ENCODE measurements around the gene CDC37L1.

Gene CDC37L1

DNA sequence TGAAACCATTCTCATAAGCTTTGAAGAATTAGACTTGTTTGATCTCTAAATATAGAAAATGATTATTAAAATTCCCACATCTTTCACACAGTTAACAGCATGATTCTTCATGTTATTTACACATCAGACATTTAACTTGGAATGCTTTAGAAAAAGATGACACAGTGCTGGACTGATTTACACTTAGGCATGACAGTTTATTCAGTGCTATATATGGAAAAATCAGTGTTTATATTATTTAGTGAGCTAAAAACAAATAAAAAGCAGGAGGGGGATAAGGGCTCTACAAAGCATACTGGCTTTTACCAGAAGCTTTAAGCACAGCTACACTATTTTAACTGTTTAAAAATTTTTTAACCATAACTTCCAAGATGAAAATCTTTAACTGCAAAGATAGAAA lies 30.0 kb downstream of the CDC37L1 start:
- no peak overlapping the region for H3K4me3 ChIP-seq (ENCODE audit: extremely low read depth, insufficient read depth, low read length, poor library complexity, severe bottlenecking)
- H3K9me3 ChIP-seq (ENCODE audit: control insufficient read depth, low read length) = no peaks in the 10 kb centered on the region
- no peaks in the 10 kb centered on the region for H3K4me1 ChIP-seq (ENCODE audit: control insufficient read depth, insufficient read depth, low read length, poor library complexity, severe bottlenecking)
- H3K27ac ChIP-seq (ENCODE audit: low read depth, low read length, severe bottlenecking) = no peak overlapping the region
- peaks cover 31% of the 10 kb centered on the region for H3K36me3 ChIP-seq (ENCODE audit: control insufficient read depth, insufficient read depth, low read length)

DNA sequence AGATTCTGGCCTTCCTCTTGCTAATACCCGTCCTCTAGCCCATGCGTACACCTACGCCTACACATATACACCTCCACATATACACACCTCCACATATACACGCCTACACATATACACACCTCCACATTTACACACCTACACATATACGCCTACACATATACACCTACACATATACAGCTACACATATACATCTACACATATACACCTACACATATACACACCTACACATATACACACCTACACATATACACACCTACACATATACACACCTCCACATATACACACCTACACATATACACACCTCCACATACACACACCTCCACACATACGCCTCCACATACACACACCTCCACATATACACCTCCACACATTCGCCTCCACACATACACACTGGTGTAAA lies 34.5 kb downstream of the CDC37L1 start:
- WGBS, 2 experiments (ENCODE audit: insufficient coverage in 2 of 2) = 78 to 85% methylated on average over 2 to 7 of the region's 7 CpGs
- Histone ChIP-seq H3K9me3 (ENCODE audit: control insufficient read depth, low read length) (no peaks in the 10 kb centered on the region), H3K4me1 (ENCODE audit: control insufficient read depth, insufficient read depth, low read length, poor library complexity, severe bottlenecking) (no peaks in the 10 kb centered on the region), H3K4me3 (ENCODE audit: extremely low read depth, insufficient read depth, low read length, poor library complexity, severe bottlenecking) (no peak overlapping the region), H3K36me3 (ENCODE audit: control insufficient read depth, insufficient read depth, low read length) (peaks cover 60% of the 10 kb centered on the region), H3K27ac (ENCODE audit: low read depth, low read length, severe bottlenecking) (no peak overlapping the region)

DNA sequence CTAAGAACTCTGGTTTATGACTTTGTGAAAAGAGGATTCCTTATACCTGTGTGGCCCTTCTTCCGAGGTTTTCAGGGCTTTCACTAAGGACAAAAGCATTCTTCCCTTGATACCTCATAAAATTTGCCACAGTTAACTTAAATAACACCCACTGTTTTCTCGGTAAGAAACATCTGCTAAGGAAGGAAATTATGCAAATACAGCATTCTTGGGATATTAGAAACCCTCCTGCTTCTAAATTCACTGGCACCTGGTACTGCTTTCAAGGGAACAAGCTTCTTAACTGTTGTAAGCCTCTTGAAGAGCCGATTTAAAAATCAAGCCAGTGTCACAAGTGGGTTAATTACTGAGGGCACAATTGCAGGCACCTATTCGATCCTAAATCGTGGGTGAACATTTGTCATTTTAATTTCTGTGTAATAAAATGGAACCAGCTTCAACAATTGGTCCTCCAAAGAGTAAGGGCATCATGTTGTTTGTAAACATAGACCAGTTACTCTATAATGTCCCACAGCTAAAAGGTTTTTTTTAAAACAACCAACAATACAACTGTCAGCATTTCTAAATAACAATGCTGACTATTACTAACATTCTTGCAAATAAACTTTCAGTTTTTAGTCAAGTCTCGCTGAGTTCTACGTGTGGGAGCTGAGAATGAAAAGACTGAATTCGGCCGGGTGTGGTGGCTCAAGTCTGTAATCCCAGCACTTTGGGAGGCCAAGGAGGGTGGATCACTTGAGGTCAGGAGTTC lies 35.1 kb downstream of the CDC37L1 start:
- peaks cover 61% of the 10 kb centered on the region for H3K36me3 ChIP-seq (ENCODE audit: control insufficient read depth, insufficient read depth, low read length)
- no peak overlapping the region for H3K4me3 ChIP-seq (ENCODE audit: extremely low read depth, insufficient read depth, low read length, poor library complexity, severe bottlenecking)
- H3K27ac ChIP-seq (ENCODE audit: low read depth, low read length, severe bottlenecking) = no peak overlapping the region
- 82 to 89% methylated on average over 6 to 8 of the region's 9 CpGs for WGBS, 2 experiments (ENCODE audit: insufficient coverage in 2 of 2)
- H3K9me3 ChIP-seq (ENCODE audit: control insufficient read depth, low read length) = no peaks in the 10 kb centered on the region
- no peaks in the 10 kb centered on the region for H3K4me1 ChIP-seq (ENCODE audit: control insufficient read depth, insufficient read depth, low read length, poor library complexity, severe bottlenecking)

GRCh38 chr9:4716163-4716562 lies 36.8 kb downstream of the CDC37L1 start:
- Histone ChIP-seq H3K36me3 (ENCODE audit: control insufficient read depth, insufficient read depth, low read length) (peaks cover 68% of the 10 kb centered on the region), H3K9me3 (ENCODE audit: control insufficient read depth, low read length) (no peaks in the 10 kb centered on the region), H3K4me3 (ENCODE audit: extremely low read depth, insufficient read depth, low read length, poor library complexity, severe bottlenecking) (no peak overlapping the region), H3K4me1 (ENCODE audit: control insufficient read depth, insufficient read depth, low read length, poor library complexity, severe bottlenecking) (no peaks in the 10 kb centered on the region), H3K27ac (ENCODE audit: low read depth, low read length, severe bottlenecking) (no peak overlapping the region)
- WGBS, 2 experiments (ENCODE audit: insufficient coverage in 2 of 2) = no CpG with 5 or more reads among the region's 1 CpG

DNA sequence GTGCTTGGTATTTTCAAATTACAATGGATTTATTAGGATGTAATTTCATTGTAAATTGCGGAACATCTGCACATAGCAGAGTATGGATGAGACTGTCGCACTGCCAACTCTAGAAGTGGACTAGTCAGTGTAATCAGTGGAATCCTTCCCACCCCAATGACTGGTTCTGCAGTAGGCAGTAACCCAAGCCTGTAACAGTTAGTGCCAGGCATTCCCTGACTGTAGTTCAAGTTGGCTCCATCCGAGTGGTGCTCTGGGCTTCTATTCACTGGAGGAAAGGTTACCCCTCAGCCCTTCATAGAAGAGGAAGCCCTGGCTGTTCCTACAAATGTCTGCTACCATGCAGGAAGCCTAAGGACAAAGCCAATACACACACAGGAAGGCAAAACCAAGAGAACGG lies 38.4 kb downstream of the CDC37L1 start:
- Histone ChIP-seq H3K27ac (ENCODE audit: low read depth, low read length, severe bottlenecking) (no peak overlapping the region), H3K4me3 (ENCODE audit: extremely low read depth, insufficient read depth, low read length, poor library complexity, severe bottlenecking) (no peak overlapping the region), H3K9me3 (ENCODE audit: control insufficient read depth, low read length) (no peaks in the 10 kb centered on the region), H3K4me1 (ENCODE audit: control insufficient read depth, insufficient read depth, low read length, poor library complexity, severe bottlenecking) (no peaks in the 10 kb centered on the region), H3K36me3 (ENCODE audit: control insufficient read depth, insufficient read depth, low read length) (peaks cover 75% of the 10 kb centered on the region)
- 91 to 100% methylated on average over 4 of the region's 4 CpGs for WGBS, 2 experiments (ENCODE audit: insufficient coverage in 2 of 2)

- peaks cover 79% of the 10 kb centered on the region for H3K36me3 ChIP-seq (ENCODE audit: control insufficient read depth, insufficient read depth, low read length)
- no peak overlapping the region for H3K4me3 ChIP-seq (ENCODE audit: extremely low read depth, insufficient read depth, low read length, poor library complexity, severe bottlenecking)
- no peak overlapping the region for H3K27ac ChIP-seq (ENCODE audit: low read depth, low read length, severe bottlenecking)
- H3K4me1 ChIP-seq (ENCODE audit: control insufficient read depth, insufficient read depth, low read length, poor library complexity, severe bottlenecking) = no peaks in the 10 kb centered on the region
- 97 to 100% methylated on average over 5 of the region's 6 CpGs for WGBS, 2 experiments (ENCODE audit: insufficient coverage in 2 of 2)
- H3K9me3 ChIP-seq (ENCODE audit: control insufficient read depth, low read length) = no peaks in the 10 kb centered on the region
These were observed 39.5 kb downstream of the CDC37L1 start for GRCh38 chr9:4718911-4719310.

DNA sequence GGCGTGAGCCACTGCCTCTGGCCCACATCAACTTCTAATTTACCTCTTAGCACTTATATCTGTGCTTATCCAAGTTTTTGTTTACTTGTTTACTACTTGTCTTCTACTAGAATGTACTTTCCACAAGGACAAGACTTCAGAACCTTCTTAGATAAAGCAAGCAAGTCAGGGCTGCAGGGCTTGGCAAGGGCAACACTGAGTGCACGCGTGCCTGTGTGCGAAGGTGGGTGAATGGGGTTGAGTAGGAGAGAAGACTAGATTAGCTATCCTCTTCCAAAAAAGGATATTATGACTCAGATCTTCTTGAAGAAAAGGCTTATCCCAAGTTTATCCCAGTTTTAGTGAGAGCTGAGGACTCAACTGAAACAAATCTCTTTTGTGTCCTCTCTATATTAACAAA lies 42.4 kb downstream of the CDC37L1 start:
- H3K36me3 ChIP-seq (ENCODE audit: control insufficient read depth, insufficient read depth, low read length) = peaks cover 66% of the 10 kb centered on the region

DNA sequence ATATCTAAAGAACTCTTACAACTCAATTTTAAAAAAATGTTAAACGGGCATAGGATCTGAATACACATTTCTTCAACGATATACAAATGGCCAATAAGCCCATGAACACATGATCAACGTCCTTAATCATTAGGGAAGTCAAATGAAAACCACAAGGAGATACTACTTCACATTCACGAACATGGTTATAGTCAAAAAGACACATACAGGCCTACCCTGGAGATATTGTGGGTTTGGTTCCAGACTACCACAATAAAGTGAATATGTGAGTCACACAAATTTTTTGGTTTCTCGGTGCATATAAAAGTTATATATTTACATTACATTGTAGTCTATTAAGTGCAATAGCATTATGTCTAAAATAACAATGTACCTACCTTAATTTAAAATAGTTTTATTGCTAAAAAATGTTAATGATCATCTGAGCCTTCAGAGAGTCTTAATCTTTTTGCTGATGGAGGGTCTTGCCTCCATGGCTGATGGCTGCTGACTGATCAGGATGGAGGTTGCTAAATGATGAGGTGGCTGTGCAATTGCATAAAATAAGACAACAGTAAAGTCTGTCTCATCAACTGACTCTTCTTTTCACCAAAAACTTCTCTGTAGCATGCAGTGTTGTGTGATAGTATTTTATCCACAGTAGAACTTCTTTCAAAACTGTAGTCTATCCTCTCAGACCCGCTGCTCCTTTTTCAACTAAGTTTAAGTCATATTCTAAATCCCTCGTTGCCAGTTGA lies 46.5 kb downstream of the CDC37L1 start:
- Histone ChIP-seq H3K4me1 (ENCODE audit: control insufficient read depth, insufficient read depth, low read length, poor library complexity, severe bottlenecking) (no peaks in the 10 kb centered on the region), H3K4me3 (ENCODE audit: extremely low read depth, insufficient read depth, low read length, poor library complexity, severe bottlenecking) (no peak overlapping the region), H3K9me3 (ENCODE audit: control insufficient read depth, low read length) (no peaks in the 10 kb centered on the region), H3K36me3 (ENCODE audit: control insufficient read depth, insufficient read depth, low read length) (peaks cover 39% of the 10 kb centered on the region), H3K27ac (ENCODE audit: low read depth, low read length, severe bottlenecking) (no peak overlapping the region)
- WGBS, 2 experiments (ENCODE audit: insufficient coverage in 2 of 2) = 83 to 89% methylated on average over 5 of the region's 7 CpGs

More for the DNA sequence above, 42.4 kb downstream of the CDC37L1 start:
- no peaks in the 10 kb centered on the region for H3K4me1 ChIP-seq (ENCODE audit: control insufficient read depth, insufficient read depth, low read length, poor library complexity, severe bottlenecking)
- no CpG with 5 or more reads among the region's 4 CpGs for WGBS, 2 experiments (ENCODE audit: insufficient coverage in 2 of 2)
- no peak overlapping the region for H3K27ac ChIP-seq (ENCODE audit: low read depth, low read length, severe bottlenecking)
- no peak overlapping the region for H3K4me3 ChIP-seq (ENCODE audit: extremely low read depth, insufficient read depth, low read length, poor library complexity, severe bottlenecking)
- no peaks in the 10 kb centered on the region for H3K9me3 ChIP-seq (ENCODE audit: control insufficient read depth, low read length)

- no peak overlapping the region for H3K4me3 ChIP-seq (ENCODE audit: extremely low read depth, insufficient read depth, low read length, poor library complexity, severe bottlenecking)
- H3K27ac ChIP-seq (ENCODE audit: low read depth, low read length, severe bottlenecking) = no peak overlapping the region
- peaks cover 25% of the 10 kb centered on the region for H3K36me3 ChIP-seq (ENCODE audit: control insufficient read depth, insufficient read depth, low read length)
- H3K4me1 ChIP-seq (ENCODE audit: control insufficient read depth, insufficient read depth, low read length, poor library complexity, severe bottlenecking) = no peaks in the 10 kb centered on the region
- H3K9me3 ChIP-seq (ENCODE audit: control insufficient read depth, low read length) = no peaks in the 10 kb centered on the region
- no CpG with 5 or more reads among the region's 1 CpG for WGBS, 2 experiments (ENCODE audit: insufficient coverage in 2 of 2)
These were observed 48.2 kb downstream of the CDC37L1 start for GRCh38 chr9:4727593-4727992.

DNA sequence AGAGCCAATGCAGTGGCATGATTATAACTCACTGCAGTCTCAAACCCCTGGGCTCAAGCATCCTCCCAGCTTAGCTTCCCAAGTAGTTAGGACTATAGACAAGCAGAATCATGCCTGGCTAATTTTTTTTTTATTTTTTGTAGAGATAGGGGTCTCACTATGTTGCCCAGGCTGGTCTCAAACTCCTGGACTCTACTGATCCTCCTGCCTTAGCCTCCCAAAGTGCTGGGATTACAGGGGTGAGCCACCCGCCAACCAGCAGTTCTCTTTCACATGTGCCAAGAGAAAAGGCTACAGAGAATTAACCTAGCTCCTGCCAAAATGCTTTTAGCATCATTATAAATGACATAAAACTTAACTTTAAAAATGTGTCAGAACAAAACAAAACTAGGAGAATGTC lies 53.5 kb downstream of the CDC37L1 start:
- 80% methylated on average over 1 of the region's 1 CpG; no CpG with 5 or more reads in 1 of the 2 experiments for WGBS, 2 experiments (ENCODE audit: insufficient coverage in 2 of 2)
- Histone ChIP-seq H3K36me3 (ENCODE audit: control insufficient read depth, insufficient read depth, low read length) (peaks cover 3% of the 10 kb centered on the region), H3K9me3 (ENCODE audit: control insufficient read depth, low read length) (no peaks in the 10 kb centered on the region), H3K4me3 (ENCODE audit: extremely low read depth, insufficient read depth, low read length, poor library complexity, severe bottlenecking) (no peak overlapping the region), H3K4me1 (ENCODE audit: control insufficient read depth, insufficient read depth, low read length, poor library complexity, severe bottlenecking) (no peaks in the 10 kb centered on the region), H3K27ac (ENCODE audit: low read depth, low read length, severe bottlenecking) (no peak overlapping the region)

DNA sequence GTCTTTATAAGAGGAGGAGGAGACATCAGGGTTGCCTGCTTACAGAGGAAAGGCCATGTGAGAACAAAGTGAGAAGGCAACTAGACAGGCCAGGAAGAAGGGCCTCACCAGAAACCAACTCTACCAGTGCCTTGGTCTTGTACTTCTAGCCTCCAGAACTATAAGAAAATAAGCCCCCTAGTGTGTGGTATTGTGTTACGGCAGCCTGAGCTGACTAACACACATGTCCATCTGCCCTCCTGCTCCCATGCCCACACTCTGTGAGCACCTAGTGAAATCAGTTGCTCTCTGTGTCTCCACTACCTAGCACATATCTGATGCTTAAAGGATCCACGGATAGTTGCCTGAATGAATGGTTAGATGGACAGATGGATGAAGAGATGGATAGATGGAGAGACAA lies 54.8 kb downstream of the CDC37L1 start:
- no peak overlapping the region for H3K27ac ChIP-seq (ENCODE audit: low read depth, low read length, severe bottlenecking)
- no peaks in the 10 kb centered on the region for H3K9me3 ChIP-seq (ENCODE audit: control insufficient read depth, low read length)
- peaks cover 3% of the 10 kb centered on the region for H3K4me1 ChIP-seq (ENCODE audit: control insufficient read depth, insufficient read depth, low read length, poor library complexity, severe bottlenecking)
- WGBS, 2 experiments (ENCODE audit: insufficient coverage in 2 of 2) = 100% methylated on average over 1 of the region's 2 CpGs; no CpG with 5 or more reads in 1 of the 2 experiments
- H3K4me3 ChIP-seq (ENCODE audit: extremely low read depth, insufficient read depth, low read length, poor library complexity, severe bottlenecking) = no peak overlapping the region
- H3K36me3 ChIP-seq (ENCODE audit: control insufficient read depth, insufficient read depth, low read length) = peaks cover 6% of the 10 kb centered on the region
